SK-N-SH treated with all-trans-retinoic acid at 6 μM for 48 hours (cell line): ENCODE results near the gene TEX14.
"Not testable (repeated sequence)": the region's sequence is repeated elsewhere in the genome, so short reads cannot be mapped to it uniquely, and the experiment has no call there.

Experiments used
- ATAC-seq: fragments of 200-7000 bp; cut with Tn5 transposase; 3 replicates; pipeline ENCODE4 v1.9.1; 2020; ENCODE audit warnings: mild to moderate bottlenecking, moderate library complexity
- ARNTL ChIP-seq: fragments of 450-650 bp; formaldehyde crosslinking; IDR thresholded peaks from 2 replicates; pipeline ENCODE4 v1.5.0; 2020; ENCODE audit warnings: low read depth, mild to moderate bottlenecking, moderate library complexity, borderline replicate concordance
- BACH2 ChIP-seq: fragments of 250-450 bp; sonication (Bioruptor Pico); IDR thresholded peaks from 2 replicates; pipeline ENCODE4 v1.9.0; 2021; ENCODE audit warnings: mild to moderate bottlenecking, borderline replicate concordance
- CSDC2 ChIP-seq: fragments of 250-450 bp; sonication (Bioruptor Pico); IDR thresholded peaks from 2 replicates; pipeline ENCODE4 v1.5.0; 2020; ENCODE audit warnings: mild to moderate bottlenecking, moderate library complexity
- ESRRG ChIP-seq: fragments of 250-450 bp; sonication (Bioruptor Pico); IDR thresholded peaks from 2 replicates; pipeline ENCODE4 v1.6.1; 2021; ENCODE audit warnings: mild to moderate bottlenecking
- GLIS3 ChIP-seq: fragments of 250-450 bp; sonication (Bioruptor Pico); IDR thresholded peaks from 2 replicates; pipeline ENCODE4 v1.5.0; 2020; ENCODE audit warnings: mild to moderate bottlenecking, moderate library complexity
- ISL1 ChIP-seq: fragments of 250-450 bp; sonication (Bioruptor Pico); IDR thresholded peaks from 2 replicates; pipeline ENCODE4 v2.1.2; 2022; ENCODE audit warnings: mild to moderate bottlenecking, moderate library complexity
- OSR1 ChIP-seq: fragments of 250-450 bp; sonication (Bioruptor Pico); IDR thresholded peaks from 2 replicates; pipeline ENCODE4 v1.8.0; 2022; ENCODE audit warnings: moderate library complexity, mild to moderate bottlenecking, inconsistent platforms
- SNAI2 ChIP-seq: fragments of 250-450 bp; sonication (Bioruptor Pico); IDR thresholded peaks from 2 replicates; pipeline ENCODE4 v1.5.0; 2020; ENCODE audit warnings: mild to moderate bottlenecking, moderate library complexity
- TCF4 ChIP-seq: fragments of 250-450 bp; sonication (Bioruptor Pico); IDR thresholded peaks from 2 replicates; pipeline ENCODE4 v1.8.0; 2021; ENCODE audit warnings: mild to moderate bottlenecking, moderate library complexity, borderline replicate concordance
- TOX ChIP-seq: fragments of 250-450 bp; sonication (Bioruptor Pico); IDR thresholded peaks from 2 replicates; pipeline ENCODE4 v1.8.0; 2021; ENCODE audit warnings: mild to moderate bottlenecking, moderate library complexity, borderline replicate concordance
- ZC3H10 ChIP-seq: fragments of 250-450 bp; sonication (Bioruptor Pico); IDR thresholded peaks from 2 replicates; pipeline ENCODE4 v1.5.1; 2021; ENCODE audit warnings: mild to moderate bottlenecking, moderate library complexity
- ZFP3 ChIP-seq: fragments of 250-450 bp; sonication (Bioruptor Pico); IDR thresholded peaks from 2 replicates; pipeline ENCODE4 v1.5.0; 2020; ENCODE audit warnings: mild to moderate bottlenecking, moderate library complexity
- ZFP30 ChIP-seq: fragments of 450-650 bp; formaldehyde crosslinking; IDR thresholded peaks from 2 replicates; pipeline ENCODE4 v1.5.0; 2022; ENCODE audit warnings: mild to moderate bottlenecking, moderate library complexity
- ZNF565 ChIP-seq: fragments of 450-650 bp; formaldehyde crosslinking; conservative IDR thresholded peaks from 2 replicates; pipeline ENCODE4 v1.5.0; 2020; ENCODE audit warnings: low read depth, mild to moderate bottlenecking, moderate library complexity
- ZNF8 ChIP-seq: fragments of 450-650 bp; formaldehyde crosslinking; IDR thresholded peaks from 2 replicates; pipeline ENCODE4 v1.5.0; 2020; ENCODE audit warnings: mild to moderate bottlenecking, moderate library complexity
- TF ChIP-seq, protein P1 (sequence below): fragments of 250-450 bp; sonication (Bioruptor Pico); IDR thresholded peaks from 2 replicates; pipeline ENCODE4 v1.8.0; 2020; ENCODE audit warnings: mild to moderate bottlenecking, moderate library complexity, borderline replicate concordance
- TF ChIP-seq, protein P2 (sequence below): fragments of 250-450 bp; sonication (Bioruptor Pico); IDR thresholded peaks from 2 replicates; pipeline ENCODE4 v1.5.1; 2021; ENCODE audit warnings: mild to moderate bottlenecking, moderate library complexity
- TF ChIP-seq, protein P3 (sequence below): fragments of 250-450 bp; sonication (Bioruptor Pico); IDR thresholded peaks from 2 replicates; pipeline ENCODE4 v1.8.0; 2021; ENCODE audit warnings: low read depth, mild to moderate bottlenecking, moderate library complexity, borderline replicate concordance

Gene TEX14

DNA sequence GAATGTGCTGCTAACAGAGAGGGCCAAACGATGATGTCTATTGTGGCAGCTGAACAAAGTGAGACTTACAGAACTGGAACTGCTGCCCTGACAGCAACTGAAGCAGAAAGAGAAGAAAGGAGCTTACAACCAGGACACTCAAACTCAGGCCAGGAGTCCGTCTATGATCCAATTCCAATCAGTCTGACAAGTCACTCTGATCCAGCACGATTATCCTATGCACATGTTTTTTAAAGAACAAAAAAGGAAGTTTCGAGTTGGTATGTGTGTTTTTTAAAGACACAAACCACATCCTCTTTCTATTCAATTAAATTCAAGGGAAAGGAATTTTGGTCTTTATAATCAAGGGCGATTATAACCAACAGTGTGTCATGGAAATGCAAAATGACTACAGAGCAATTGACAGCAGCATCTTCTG is 135.0 kb downstream of the TEX14 start:
- no peak for ATAC-seq
- TF ChIP-seq SNAI2, result no peak

DNA sequence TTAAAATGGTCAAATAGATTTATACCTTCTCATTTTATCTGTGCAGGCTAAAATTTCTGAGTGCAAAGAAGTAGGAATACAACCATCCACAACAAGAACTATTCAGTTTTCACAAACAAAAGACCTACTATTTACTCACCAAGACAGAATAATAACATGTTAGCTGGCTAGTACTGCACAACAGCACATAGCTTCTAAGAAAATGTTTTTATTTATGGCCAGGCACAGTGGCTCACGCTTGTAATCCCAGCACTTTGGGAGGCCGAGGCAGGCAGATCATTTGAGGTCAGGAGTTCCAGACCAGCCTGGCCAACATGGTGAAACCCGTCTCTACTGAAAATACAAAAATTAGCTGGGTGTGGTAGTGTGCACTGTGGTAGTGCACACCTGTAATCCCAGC is 136.7 kb downstream of the TEX14 start:
- not testable (repeated sequence) for ATAC-seq

DNA sequence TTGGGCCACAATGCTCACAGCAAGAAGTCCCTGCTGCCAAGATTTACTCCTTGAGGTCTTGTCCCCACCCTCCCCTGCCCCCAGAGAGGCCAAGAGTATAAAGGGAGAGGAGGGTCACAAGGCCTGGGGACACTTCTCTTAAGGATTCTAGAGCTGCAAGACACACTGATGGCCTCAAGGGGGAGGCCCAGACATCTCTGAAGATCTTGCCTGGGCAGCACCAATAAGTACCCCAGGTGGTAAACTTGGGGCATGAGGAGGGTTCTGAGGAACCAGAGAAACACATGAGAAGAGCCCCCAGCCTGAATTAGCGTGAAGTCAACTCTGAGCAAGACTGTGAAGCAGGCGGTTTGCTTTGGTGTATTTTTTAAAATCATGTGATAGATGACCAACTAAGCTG is 150.6 kb downstream of the TEX14 start:
- TF ChIP-seq TCF4 (CRISPR knock-in tag) (no peak), ZNF8 (CRISPR knock-in tag) (no peak), BACH2 (CRISPR knock-in tag) (no peak), TOX (no peak), ARNTL (no peak), ZNF565 (CRISPR knock-in tag) (no peak)
- TF ChIP-seq, protein P1, sequence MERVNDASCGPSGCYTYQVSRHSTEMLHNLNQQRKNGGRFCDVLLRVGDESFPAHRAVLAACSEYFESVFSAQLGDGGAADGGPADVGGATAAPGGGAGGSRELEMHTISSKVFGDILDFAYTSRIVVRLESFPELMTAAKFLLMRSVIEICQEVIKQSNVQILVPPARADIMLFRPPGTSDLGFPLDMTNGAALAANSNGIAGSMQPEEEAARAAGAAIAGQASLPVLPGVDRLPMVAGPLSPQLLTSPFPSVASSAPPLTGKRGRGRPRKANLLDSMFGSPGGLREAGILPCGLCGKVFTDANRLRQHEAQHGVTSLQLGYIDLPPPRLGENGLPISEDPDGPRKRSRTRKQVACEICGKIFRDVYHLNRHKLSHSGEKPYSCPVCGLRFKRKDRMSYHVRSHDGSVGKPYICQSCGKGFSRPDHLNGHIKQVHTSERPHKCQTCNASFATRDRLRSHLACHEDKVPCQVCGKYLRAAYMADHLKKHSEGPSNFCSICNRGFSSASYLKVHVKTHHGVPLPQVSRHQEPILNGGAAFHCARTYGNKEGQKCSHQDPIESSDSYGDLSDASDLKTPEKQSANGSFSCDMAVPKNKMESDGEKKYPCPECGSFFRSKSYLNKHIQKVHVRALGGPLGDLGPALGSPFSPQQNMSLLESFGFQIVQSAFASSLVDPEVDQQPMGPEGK, result no peak
- TF ChIP-seq, all 23 proteins: peak for 0
- peak; percentile 71 for ATAC-seq

DNA sequence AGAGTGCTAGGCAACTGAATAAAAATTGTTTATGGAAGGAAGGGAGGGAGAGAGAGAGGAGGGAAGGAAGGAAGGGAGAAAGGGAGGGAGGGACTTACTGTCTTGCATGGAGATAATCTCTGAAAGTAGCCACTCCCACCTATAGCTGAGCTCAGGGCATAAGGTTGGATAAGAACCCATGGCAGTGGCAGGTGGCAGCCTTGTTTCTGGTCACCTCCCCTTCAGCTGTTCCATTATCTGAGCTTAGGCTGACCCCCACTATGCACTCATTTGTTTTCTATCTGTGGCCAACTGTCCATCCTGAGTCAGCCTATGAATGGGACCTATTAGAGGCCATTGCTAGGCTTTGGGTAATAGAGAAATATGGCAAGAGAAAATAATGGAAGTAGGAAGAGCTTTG is 152.1 kb downstream of the TEX14 start:
- ATAC-seq, result no peak
- TF ChIP-seq ISL1 (CRISPR knock-in tag) (no peak), BACH2 (CRISPR knock-in tag) (no peak), ZNF565 (CRISPR knock-in tag) (no peak), ESRRG (CRISPR knock-in tag) (no peak), TCF4 (CRISPR knock-in tag) (no peak)
- TF ChIP-seq, protein P2, sequence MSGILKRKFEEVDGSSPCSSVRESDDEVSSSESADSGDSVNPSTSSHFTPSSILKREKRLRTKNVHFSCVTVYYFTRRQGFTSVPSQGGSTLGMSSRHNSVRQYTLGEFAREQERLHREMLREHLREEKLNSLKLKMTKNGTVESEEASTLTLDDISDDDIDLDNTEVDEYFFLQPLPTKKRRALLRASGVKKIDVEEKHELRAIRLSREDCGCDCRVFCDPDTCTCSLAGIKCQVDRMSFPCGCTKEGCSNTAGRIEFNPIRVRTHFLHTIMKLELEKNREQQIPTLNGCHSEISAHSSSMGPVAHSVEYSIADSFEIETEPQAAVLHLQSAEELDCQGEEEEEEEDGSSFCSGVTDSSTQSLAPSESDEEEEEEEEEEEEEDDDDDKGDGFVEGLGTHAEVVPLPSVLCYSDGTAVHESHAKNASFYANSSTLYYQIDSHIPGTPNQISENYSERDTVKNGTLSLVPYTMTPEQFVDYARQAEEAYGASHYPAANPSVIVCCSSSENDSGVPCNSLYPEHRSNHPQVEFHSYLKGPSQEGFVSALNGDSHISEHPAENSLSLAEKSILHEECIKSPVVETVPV (CRISPR knock-in tag), result no peak

DNA sequence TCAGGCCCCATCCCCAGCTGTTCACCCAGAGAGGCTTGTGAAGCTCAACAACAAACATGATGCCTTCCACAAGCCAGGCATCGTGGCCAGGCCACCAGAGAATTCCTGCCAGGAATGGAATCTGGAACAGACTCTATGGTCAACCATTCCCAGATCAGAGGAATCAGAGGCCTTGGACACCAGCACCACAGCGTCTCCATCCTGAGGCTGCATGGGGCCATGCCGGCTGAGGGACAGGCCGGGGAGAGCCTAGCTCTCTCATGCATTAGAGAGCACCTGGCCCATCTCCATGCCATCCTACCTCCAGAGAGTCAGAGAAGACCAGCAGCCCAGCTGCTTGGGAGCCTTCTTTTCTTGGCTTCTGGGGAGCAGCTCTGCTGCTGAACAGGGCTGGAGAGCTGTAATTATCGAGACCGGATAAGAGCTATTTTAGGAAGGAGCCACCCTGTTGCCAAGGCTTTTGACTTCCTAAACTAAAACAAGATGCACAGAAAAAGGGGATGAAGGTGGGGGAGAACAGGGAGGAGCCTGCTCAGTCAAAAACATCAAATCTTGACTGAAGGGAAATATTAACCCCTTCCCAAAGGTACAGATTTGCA is 152.9 kb downstream of the TEX14 start:
- no peak for TF ChIP-seq TCF4 (CRISPR knock-in tag)
- no peak for TF ChIP-seq ZC3H10
- TF ChIP-seq, protein P3, sequence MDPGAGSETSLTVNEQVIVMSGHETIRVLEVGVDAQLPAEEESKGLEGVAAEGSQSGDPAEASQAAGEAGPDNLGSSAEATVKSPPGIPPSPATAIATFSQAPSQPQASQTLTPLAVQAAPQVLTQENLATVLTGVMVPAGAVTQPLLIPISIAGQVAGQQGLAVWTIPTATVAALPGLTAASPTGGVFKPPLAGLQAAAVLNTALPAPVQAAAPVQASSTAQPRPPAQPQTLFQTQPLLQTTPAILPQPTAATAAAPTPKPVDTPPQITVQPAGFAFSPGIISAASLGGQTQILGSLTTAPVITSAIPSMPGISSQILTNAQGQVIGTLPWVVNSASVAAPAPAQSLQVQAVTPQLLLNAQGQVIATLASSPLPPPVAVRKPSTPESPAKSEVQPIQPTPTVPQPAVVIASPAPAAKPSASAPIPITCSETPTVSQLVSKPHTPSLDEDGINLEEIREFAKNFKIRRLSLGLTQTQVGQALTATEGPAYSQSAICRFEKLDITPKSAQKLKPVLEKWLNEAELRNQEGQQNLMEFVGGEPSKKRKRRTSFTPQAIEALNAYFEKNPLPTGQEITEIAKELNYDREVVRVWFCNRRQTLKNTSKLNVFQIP (CRISPR knock-in tag), result no peak
- no peak for TF ChIP-seq ZFP30 (CRISPR knock-in tag)
- TF ChIP-seq, protein P1, result no peak
- TF ChIP-seq ZFP3, result no peak
- no peak for TF ChIP-seq ESRRG (CRISPR knock-in tag)
- no peak for TF ChIP-seq CSDC2 (CRISPR knock-in tag)
- TF ChIP-seq, protein P2 (CRISPR knock-in tag), result no peak
- no peak for ATAC-seq

DNA sequence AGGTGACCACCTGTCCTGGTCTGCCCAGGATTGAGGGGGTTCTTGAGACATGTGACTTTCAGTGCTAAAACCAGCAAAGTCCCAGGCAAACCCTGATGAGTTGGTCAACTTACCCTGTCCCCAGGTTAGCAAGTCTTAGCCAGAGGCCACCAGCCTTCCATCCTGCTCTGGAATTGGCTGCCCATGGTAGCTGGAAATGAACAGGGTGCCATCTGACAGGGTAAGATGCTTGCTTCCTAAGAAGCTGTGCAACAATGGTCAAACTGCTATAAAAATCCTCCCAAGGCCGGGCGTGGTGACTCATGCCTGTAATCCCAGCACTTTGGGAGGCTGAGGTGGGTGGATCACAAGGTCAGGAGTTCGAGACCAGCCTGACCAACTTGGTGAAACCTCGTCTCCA is 154.6 kb downstream of the TEX14 start:
- no peak for ATAC-seq
- TF ChIP-seq TCF4 (CRISPR knock-in tag) (no peak), OSR1 (CRISPR knock-in tag) (no peak), ZFP3 (no peak), SNAI2 (no peak), GLIS3 (no peak), ARNTL (no peak), TOX (no peak)
- TF ChIP-seq, protein P1, result no peak
- TF ChIP-seq, protein P2 (CRISPR knock-in tag), result no peak
